Measurements from ENCODE around the gene ZNF23.

Gene ZNF23

GRCh38 chr16:71426069-71426879, 35.8 kb downstream of the ZNF23 start:
- Histone ChIP-seq H3K27me3 (ENCODE audit: control insufficient read depth in 1 of 2, insufficient read depth in 2 of 2, low read length in 2 of 2) (peaks cover 0 to 10% of the 10 kb centered on the region in 2 donors), H3K36me3 (ENCODE audit: insufficient read depth, low read length) (no peaks in the 10 kb centered on the region), H3K27ac (ENCODE audit: low read depth, low read length) (no peak overlapping the region), H3K4me3 (ENCODE audit: low read depth in 1 of 2, low read length in 2 of 2) (no peak overlapping the region), H3K4me1 (ENCODE audit: insufficient read depth, low read length) (no peaks in the 10 kb centered on the region), H3K9me3 (ENCODE audit: low read length) (no peaks in the 10 kb centered on the region), H3K9ac (ENCODE audit: low read length) (no peak overlapping the region)

GRCh38 chr16:71425746-71426068, 36.3 kb downstream of the ZNF23 start:
- Histone ChIP-seq H3K27me3 (ENCODE audit: control insufficient read depth in 1 of 2, insufficient read depth in 2 of 2, low read length in 2 of 2) (peaks cover 0 to 10% of the 10 kb centered on the region in 2 donors), H3K36me3 (ENCODE audit: insufficient read depth, low read length) (no peaks in the 10 kb centered on the region), H3K4me3 (ENCODE audit: low read depth in 1 of 2, low read length in 2 of 2) (no peak overlapping the region), H3K9me3 (ENCODE audit: low read length) (no peaks in the 10 kb centered on the region), H3K9ac (ENCODE audit: low read length) (no peak overlapping the region), H3K27ac (ENCODE audit: low read depth, low read length) (no peak overlapping the region), H3K4me1 (ENCODE audit: insufficient read depth, low read length) (no peaks in the 10 kb centered on the region)

GRCh38 chr16:71424626-71425025, 37.4 kb downstream of the ZNF23 start:
- no peaks in the 10 kb centered on the region for H3K36me3 ChIP-seq (ENCODE audit: insufficient read depth, low read length)
- no peaks in the 10 kb centered on the region for H3K9me3 ChIP-seq (ENCODE audit: low read length)
- no peak overlapping the region for H3K27ac ChIP-seq (ENCODE audit: low read depth, low read length)
- H3K4me3 ChIP-seq (ENCODE audit: low read depth in 1 of 2, low read length in 2 of 2), result no peak overlapping the region
- no peak overlapping the region for H3K9ac ChIP-seq (ENCODE audit: low read length)
- H3K27me3 ChIP-seq (ENCODE audit: control insufficient read depth in 1 of 2, insufficient read depth in 2 of 2, low read length in 2 of 2), result peaks cover 0 to 10% of the 10 kb centered on the region in 2 donors
- no peaks in the 10 kb centered on the region for H3K4me1 ChIP-seq (ENCODE audit: insufficient read depth, low read length)

- no peaks in the 10 kb centered on the region for H3K4me1 ChIP-seq (ENCODE audit: insufficient read depth, low read length)
- no peaks in the 10 kb centered on the region for H3K9me3 ChIP-seq (ENCODE audit: low read length)
- H3K27me3 ChIP-seq (ENCODE audit: control insufficient read depth in 1 of 2, insufficient read depth in 2 of 2, low read length in 2 of 2), result peaks cover 0 to 10% of the 10 kb centered on the region in 2 donors
- H3K4me3 ChIP-seq (ENCODE audit: low read depth in 1 of 2, low read length in 2 of 2), result no peak overlapping the region
- no peak overlapping the region for H3K9ac ChIP-seq (ENCODE audit: low read length)
- H3K36me3 ChIP-seq (ENCODE audit: insufficient read depth, low read length), result no peaks in the 10 kb centered on the region
- no peak overlapping the region for H3K27ac ChIP-seq (ENCODE audit: low read depth, low read length)
These were observed 38.2 kb downstream of the ZNF23 start for GRCh38 chr16:71423865-71424264.

GRCh38 chr16:71423016-71423415, 39.0 kb downstream of the ZNF23 start:
- no peaks in the 10 kb centered on the region for H3K9me3 ChIP-seq (ENCODE audit: low read length)
- H3K9ac ChIP-seq (ENCODE audit: low read length), result no peak overlapping the region
- H3K4me1 ChIP-seq (ENCODE audit: insufficient read depth, low read length), result no peaks in the 10 kb centered on the region
- H3K4me3 ChIP-seq (ENCODE audit: low read depth in 1 of 2, low read length in 2 of 2), result no peak overlapping the region
- H3K27ac ChIP-seq (ENCODE audit: low read depth, low read length), result no peak overlapping the region
- H3K36me3 ChIP-seq (ENCODE audit: insufficient read depth, low read length), result no peaks in the 10 kb centered on the region
- H3K27me3 ChIP-seq (ENCODE audit: control insufficient read depth in 1 of 2, insufficient read depth in 2 of 2, low read length in 2 of 2), result peaks cover 0 to 10% of the 10 kb centered on the region in 2 donors

GRCh38 chr16:71421911-71422310, 40.1 kb downstream of the ZNF23 start:
- H3K9me3 ChIP-seq (ENCODE audit: low read length), result no peaks in the 10 kb centered on the region
- H3K27ac ChIP-seq (ENCODE audit: low read depth, low read length), result no peak overlapping the region
- H3K4me1 ChIP-seq (ENCODE audit: insufficient read depth, low read length), result no peaks in the 10 kb centered on the region
- no peaks in the 10 kb centered on the region for H3K36me3 ChIP-seq (ENCODE audit: insufficient read depth, low read length)
- no peak overlapping the region for H3K4me3 ChIP-seq (ENCODE audit: low read depth in 1 of 2, low read length in 2 of 2)
- no peak overlapping the region for H3K9ac ChIP-seq (ENCODE audit: low read length)
- H3K27me3 ChIP-seq (ENCODE audit: control insufficient read depth in 1 of 2, insufficient read depth in 2 of 2, low read length in 2 of 2), result peaks cover 0 to 10% of the 10 kb centered on the region in 2 donors

GRCh38 chr16:71414038-71414437, 48.0 kb downstream of the ZNF23 start:
- Histone ChIP-seq H3K9ac (ENCODE audit: low read length) (no peak overlapping the region), H3K4me3 (ENCODE audit: low read depth in 1 of 2, low read length in 2 of 2) (no peak overlapping the region), H3K36me3 (ENCODE audit: insufficient read depth, low read length) (no peaks in the 10 kb centered on the region), H3K9me3 (ENCODE audit: low read length) (no peaks in the 10 kb centered on the region), H3K27me3 (ENCODE audit: control insufficient read depth in 1 of 2, insufficient read depth in 2 of 2, low read length in 2 of 2) (peaks cover 9 to 11% of the 10 kb centered on the region in 2 donors), H3K27ac (ENCODE audit: low read depth, low read length) (no peak overlapping the region), H3K4me1 (ENCODE audit: insufficient read depth, low read length) (no peaks in the 10 kb centered on the region)

GRCh38 chr16:71413341-71413740, 48.7 kb downstream of the ZNF23 start:
- H3K4me3 ChIP-seq (ENCODE audit: low read depth in 1 of 2, low read length in 2 of 2), result no peak overlapping the region
- no peaks in the 10 kb centered on the region for H3K4me1 ChIP-seq (ENCODE audit: insufficient read depth, low read length)
- H3K27me3 ChIP-seq (ENCODE audit: control insufficient read depth in 1 of 2, insufficient read depth in 2 of 2, low read length in 2 of 2), result peaks cover 9 to 11% of the 10 kb centered on the region in 2 donors
- no peaks in the 10 kb centered on the region for H3K9me3 ChIP-seq (ENCODE audit: low read length)
- no peak overlapping the region for H3K9ac ChIP-seq (ENCODE audit: low read length)
- H3K36me3 ChIP-seq (ENCODE audit: insufficient read depth, low read length), result no peaks in the 10 kb centered on the region
- H3K27ac ChIP-seq (ENCODE audit: low read depth, low read length), result no peak overlapping the region

- Histone ChIP-seq H3K27me3 (ENCODE audit: control insufficient read depth in 1 of 2, insufficient read depth in 2 of 2, low read length in 2 of 2) (peaks cover 9 to 11% of the 10 kb centered on the region in 2 donors), H3K36me3 (ENCODE audit: insufficient read depth, low read length) (no peaks in the 10 kb centered on the region), H3K4me3 (ENCODE audit: low read depth in 1 of 2, low read length in 2 of 2) (no peak overlapping the region), H3K9ac (ENCODE audit: low read length) (no peak overlapping the region), H3K9me3 (ENCODE audit: low read length) (no peaks in the 10 kb centered on the region), H3K4me1 (ENCODE audit: insufficient read depth, low read length) (no peaks in the 10 kb centered on the region), H3K27ac (ENCODE audit: low read depth, low read length) (no peak overlapping the region)
These were observed 49.5 kb downstream of the ZNF23 start for GRCh38 chr16:71412270-71413160.

GRCh38 chr16:71410146-71410545, 51.9 kb downstream of the ZNF23 start:
- no peaks in the 10 kb centered on the region for H3K9me3 ChIP-seq (ENCODE audit: low read length)
- H3K4me3 ChIP-seq (ENCODE audit: low read depth in 1 of 2, low read length in 2 of 2), result no peak overlapping the region
- no peak overlapping the region for H3K9ac ChIP-seq (ENCODE audit: low read length)
- no peaks in the 10 kb centered on the region for H3K36me3 ChIP-seq (ENCODE audit: insufficient read depth, low read length)
- peaks cover 9 to 11% of the 10 kb centered on the region in 2 donors for H3K27me3 ChIP-seq (ENCODE audit: control insufficient read depth in 1 of 2, insufficient read depth in 2 of 2, low read length in 2 of 2)
- H3K27ac ChIP-seq (ENCODE audit: low read depth, low read length), result no peak overlapping the region
- H3K4me1 ChIP-seq (ENCODE audit: insufficient read depth, low read length), result no peaks in the 10 kb centered on the region

GRCh38 chr16:71409011-71409775, 52.9 kb downstream of the ZNF23 start:
- H3K27me3 ChIP-seq (ENCODE audit: control insufficient read depth in 1 of 2, insufficient read depth in 2 of 2, low read length in 2 of 2), result peaks cover 9 to 11% of the 10 kb centered on the region in 2 donors

More at GRCh38 chr16:71409011-71409775, 52.9 kb downstream of the ZNF23 start:
- Histone ChIP-seq H3K36me3 (ENCODE audit: insufficient read depth, low read length) (no peaks in the 10 kb centered on the region), H3K9me3 (ENCODE audit: low read length) (no peaks in the 10 kb centered on the region), H3K4me3 (ENCODE audit: low read depth in 1 of 2, low read length in 2 of 2) (no peak overlapping the region), H3K4me1 (ENCODE audit: insufficient read depth, low read length) (no peaks in the 10 kb centered on the region), H3K27ac (ENCODE audit: low read depth, low read length) (no peak overlapping the region), H3K9ac (ENCODE audit: low read length) (no peak overlapping the region)

Measured in muscle layer of colon (tissue), 2 donors.